HTR-8/SVneo (cell line): Measurements from ENCODE around the gene DDX56.

Source experiments
- DNase-seq: peaks from one replicate; pipeline ENCODE4 v3.0.0; 2011; ENCODE audit warnings: low spot score, mixed read lengths; ENCODE audit not compliant: insufficient read length
- FAIRE-seq: peaks from 2 replicates; lab custom pipeline; 2011; peaks lifted over from hg19 to GRCh38; lab: Jason Lieb, UNC

DDX56 gene

GRCh38 chr7:44538798-44539668, 34.7 kb downstream of the DDX56 start:
- DNase-seq = no peak
- FAIRE-seq = no peak

- DNase-seq (no peak), FAIRE-seq (no peak)
These were observed 35.5 kb downstream of the DDX56 start for GRCh38 chr7:44538093-44538797.

GRCh38 chr7:44537442-44537841, 36.3 kb downstream of the DDX56 start:
- DNase-seq = no peak
- no peak for FAIRE-seq

GRCh38 chr7:44536090-44536489, 37.6 kb downstream of the DDX56 start:
- DNase-seq (no peak), FAIRE-seq (no peak)

- DNase-seq = no peak
- FAIRE-seq = no peak
These were observed 38.2 kb downstream of the DDX56 start for GRCh38 chr7:44535348-44536064.

GRCh38 chr7:44534501-44534900, 39.2 kb downstream of the DDX56 start:
- DNase-seq (peak; percentile 72), FAIRE-seq (peak; percentile 4)

- DNase-seq = no peak
These were observed 39.6 kb downstream of the DDX56 start for GRCh38 chr7:44534087-44534486.

GRCh38 chr7:44533301-44534055, 40.2 kb downstream of the DDX56 start:
- FAIRE-seq (no peak), DNase-seq (no peak)

More at GRCh38 chr7:44534087-44534486, 39.6 kb downstream of the DDX56 start:
- no peak for FAIRE-seq

GRCh38 chr7:44531421-44532380, 42.0 kb downstream of the DDX56 start:
- DNase-seq (no peak), FAIRE-seq (no peak)

GRCh38 chr7:44530990-44531389, 42.7 kb downstream of the DDX56 start:
- DNase-seq = no peak
- no peak for FAIRE-seq

GRCh38 chr7:44524811-44525388, 48.8 kb downstream of the DDX56 start:
- no peak for FAIRE-seq

GRCh38 chr7:44522315-44522714, 51.4 kb downstream of the DDX56 start:
- DNase-seq = no peak
- FAIRE-seq = peak; percentile 46

More at GRCh38 chr7:44524811-44525388, 48.8 kb downstream of the DDX56 start:
- no peak for DNase-seq

- DNase-seq (no peak), FAIRE-seq (no peak)
These were observed 52.2 kb downstream of the DDX56 start for GRCh38 chr7:44521347-44522095.

- DNase-seq (no peak), FAIRE-seq (no peak)
These were observed 53.1 kb downstream of the DDX56 start for GRCh38 chr7:44520574-44520973.

- FAIRE-seq = no peak
- DNase-seq = no peak
These were observed 54.2 kb downstream of the DDX56 start for GRCh38 chr7:44519546-44519945.

- no peak for FAIRE-seq
- no peak for DNase-seq
These were observed 54.9 kb downstream of the DDX56 start for GRCh38 chr7:44518761-44519160.

GRCh38 chr7:44517175-44517574, 56.5 kb downstream of the DDX56 start:
- DNase-seq (no peak), FAIRE-seq (no peak)
